KOPT-K1 (cell line): ENCODE measurements around the gene POU2AF1.

ENCODE experiments used
- H3K27ac ChIP-seq: fragments of 200-600 bp; sonication (generic); 2 replicates; pipeline ENCODE4 v1.5.1; 2016; ENCODE audit warnings: antibody characterized with exemption, mild to moderate bottlenecking, low read depth, low read length; ENCODE audit not compliant: poor library complexity, severe bottlenecking
- H3K36me3 ChIP-seq: fragments of 200-600 bp; sonication (generic); 2 replicates; pipeline ENCODE4 v1.5.1; 2017; ENCODE audit warnings: antibody characterized with exemption, mild to moderate bottlenecking, low read length, moderate library complexity; ENCODE audit not compliant: insufficient read depth
- H3K9me3 ChIP-seq: fragments of 200-600 bp; sonication (generic); 2 replicates; pipeline ENCODE4 v1.5.1; 2017; ENCODE audit warnings: antibody characterized with exemption, low read length, mild to moderate bottlenecking; ENCODE audit not compliant: insufficient read depth, poor library complexity, severe bottlenecking

Gene POU2AF1, protein sequence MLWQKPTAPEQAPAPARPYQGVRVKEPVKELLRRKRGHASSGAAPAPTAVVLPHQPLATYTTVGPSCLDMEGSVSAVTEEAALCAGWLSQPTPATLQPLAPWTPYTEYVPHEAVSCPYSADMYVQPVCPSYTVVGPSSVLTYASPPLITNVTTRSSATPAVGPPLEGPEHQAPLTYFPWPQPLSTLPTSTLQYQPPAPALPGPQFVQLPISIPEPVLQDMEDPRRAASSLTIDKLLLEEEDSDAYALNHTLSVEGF

DNA sequence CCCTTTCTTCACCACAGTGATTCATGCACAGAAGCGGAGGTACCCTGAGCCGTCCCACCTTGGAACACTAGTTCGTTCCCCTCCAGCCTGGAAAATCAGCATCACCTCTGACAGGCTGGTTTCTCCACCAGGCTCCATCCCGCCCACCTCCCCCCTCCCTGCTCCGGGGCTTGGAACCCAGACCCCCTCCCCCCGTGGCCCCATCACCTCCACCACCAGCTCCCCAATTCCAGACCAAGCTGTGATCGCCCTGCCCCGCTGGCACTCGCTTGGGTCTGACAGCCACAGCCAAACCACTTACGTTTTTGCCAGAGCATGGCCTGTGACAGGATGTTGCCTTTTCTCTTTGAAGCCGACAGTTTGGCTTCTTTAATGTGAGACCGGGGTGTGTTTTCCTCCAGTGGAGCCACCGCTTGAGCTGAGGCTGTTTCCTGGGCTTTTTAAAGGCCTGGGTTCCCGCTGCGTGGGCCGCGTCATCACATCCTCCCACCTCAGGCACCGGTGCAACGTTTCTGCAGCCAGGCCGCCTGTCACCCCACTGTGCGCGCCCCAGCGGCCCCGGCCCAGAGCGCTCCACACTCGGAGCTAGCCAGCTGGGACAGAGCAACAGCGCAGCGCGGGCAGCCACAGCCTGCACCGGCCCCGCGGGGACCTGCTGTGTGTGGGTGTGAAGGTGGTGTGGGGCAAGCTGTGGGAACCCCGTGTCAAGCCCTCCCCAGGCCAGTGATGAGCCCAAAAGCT, at the start of gene POU2AF1:
POU2AF1 (minus strand) TSS at position 415 of the 741 bp plus-strand sequence; CDS start at position 317, 98 bp downstream.
- Histone ChIP-seq H3K9me3 (no peaks in the 10 kb centered on the region), H3K36me3 (no peaks in the 10 kb centered on the region), H3K27ac (peak within 1 kb of the TSS; percentile 97)

DNA sequence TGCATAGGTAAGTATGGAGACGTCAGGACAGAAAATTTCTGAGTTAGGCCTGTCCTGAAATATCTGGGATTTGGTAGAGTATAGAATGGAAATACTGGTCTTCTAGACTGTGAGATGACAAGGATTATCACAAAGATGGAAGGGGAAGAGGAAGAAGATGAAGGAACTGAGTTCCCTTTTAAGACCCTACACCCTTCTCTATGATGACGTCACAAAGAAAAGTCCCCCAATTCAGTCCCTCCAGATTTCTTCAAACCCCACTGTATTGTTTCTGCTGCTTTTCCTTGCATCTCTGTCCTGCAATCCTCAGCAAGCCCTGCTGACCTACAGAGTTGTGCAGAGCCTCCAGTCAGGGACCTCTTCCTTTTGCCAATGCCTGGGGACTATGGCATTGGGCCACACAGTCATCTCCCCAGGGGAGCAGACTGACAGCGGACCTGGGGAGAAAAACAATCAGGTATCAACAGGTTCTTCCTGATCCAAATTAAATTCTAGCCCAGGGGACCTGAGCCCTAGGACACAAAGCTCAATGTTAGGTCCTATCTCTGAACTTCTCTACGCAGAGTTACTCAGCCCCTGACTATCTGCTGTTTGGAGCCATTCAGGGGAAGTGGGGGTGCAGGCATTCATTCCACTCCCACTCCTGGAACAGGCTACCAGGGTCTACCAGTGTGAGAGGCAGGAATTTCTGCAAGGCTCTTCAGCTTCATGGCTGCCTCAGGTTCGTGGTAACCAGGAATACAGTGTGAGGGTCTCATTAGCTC, 49.2 kb upstream of the POU2AF1 start:
- peak overlapping the region; percentile 54 for H3K27ac ChIP-seq
- H3K36me3 ChIP-seq: no peaks in the 10 kb centered on the region
- no peaks in the 10 kb centered on the region for H3K9me3 ChIP-seq

DNA sequence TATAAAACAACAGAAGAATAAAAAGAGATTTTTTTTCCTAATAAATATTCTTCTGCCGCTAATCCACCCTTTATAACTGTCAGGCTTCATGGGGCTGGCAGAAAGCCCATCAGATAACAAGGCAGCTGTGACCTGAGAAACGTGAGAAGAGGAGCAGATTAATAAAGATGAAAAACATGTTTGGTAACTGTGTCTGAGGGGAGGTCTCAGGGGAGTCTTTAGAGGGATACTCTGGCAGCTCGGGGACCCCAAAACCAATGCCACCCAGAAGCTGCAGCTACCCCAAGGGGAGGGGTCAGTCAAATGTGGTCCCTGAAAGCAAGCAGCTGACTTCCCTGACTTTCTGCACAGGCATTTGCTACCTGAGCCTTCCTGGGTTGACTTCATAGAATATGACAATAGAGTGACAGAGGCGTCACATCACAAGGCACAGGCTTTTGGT, 48.4 kb upstream of the POU2AF1 start:
- Histone ChIP-seq H3K36me3 (no peaks in the 10 kb centered on the region), H3K9me3 (no peaks in the 10 kb centered on the region), H3K27ac (peak overlapping the region; percentile 54)

DNA sequence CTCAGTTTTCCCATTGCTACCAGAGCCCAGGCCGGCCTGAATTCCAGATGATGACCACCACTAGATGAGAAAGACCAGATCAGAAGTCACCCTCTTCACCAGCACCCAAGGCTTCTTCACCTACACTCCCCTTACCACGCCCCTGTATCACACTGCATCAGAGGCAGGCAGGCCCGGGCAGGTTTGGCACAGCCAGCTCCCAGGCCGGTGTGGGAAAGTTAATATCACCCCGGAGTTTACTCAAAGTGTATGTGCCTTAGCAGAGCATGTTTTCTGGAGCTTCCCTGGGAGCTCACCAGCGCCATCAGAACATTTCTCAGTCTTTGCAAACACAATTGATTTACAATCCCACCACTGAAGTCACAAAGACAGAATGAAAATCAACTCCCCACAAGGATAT, 47.5 kb upstream of the POU2AF1 start:
- H3K9me3 ChIP-seq: no peaks in the 10 kb centered on the region
- H3K36me3 ChIP-seq: no peaks in the 10 kb centered on the region
- peak overlapping the region; percentile 54 for H3K27ac ChIP-seq

DNA sequence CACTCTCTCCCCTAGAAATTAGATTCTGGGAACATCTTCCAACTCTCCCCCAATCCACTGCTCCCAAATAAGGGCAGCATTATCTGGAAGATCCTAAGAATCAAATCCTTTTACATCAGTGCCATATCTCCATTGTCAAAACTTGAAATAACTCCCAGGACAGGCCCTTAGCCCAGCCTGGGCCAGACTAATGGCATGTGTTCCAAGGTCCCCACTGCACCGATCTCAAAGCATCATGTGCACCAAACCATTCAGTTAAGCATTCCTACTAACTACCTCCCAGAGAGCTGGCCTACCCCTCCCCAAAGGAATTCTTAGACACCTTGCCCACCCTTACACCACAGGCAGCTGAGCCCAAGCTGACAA, 44.2 kb upstream of the POU2AF1 start:
- Histone ChIP-seq H3K27ac (no peak overlapping the region), H3K36me3 (no peaks in the 10 kb centered on the region), H3K9me3 (no peaks in the 10 kb centered on the region)

DNA sequence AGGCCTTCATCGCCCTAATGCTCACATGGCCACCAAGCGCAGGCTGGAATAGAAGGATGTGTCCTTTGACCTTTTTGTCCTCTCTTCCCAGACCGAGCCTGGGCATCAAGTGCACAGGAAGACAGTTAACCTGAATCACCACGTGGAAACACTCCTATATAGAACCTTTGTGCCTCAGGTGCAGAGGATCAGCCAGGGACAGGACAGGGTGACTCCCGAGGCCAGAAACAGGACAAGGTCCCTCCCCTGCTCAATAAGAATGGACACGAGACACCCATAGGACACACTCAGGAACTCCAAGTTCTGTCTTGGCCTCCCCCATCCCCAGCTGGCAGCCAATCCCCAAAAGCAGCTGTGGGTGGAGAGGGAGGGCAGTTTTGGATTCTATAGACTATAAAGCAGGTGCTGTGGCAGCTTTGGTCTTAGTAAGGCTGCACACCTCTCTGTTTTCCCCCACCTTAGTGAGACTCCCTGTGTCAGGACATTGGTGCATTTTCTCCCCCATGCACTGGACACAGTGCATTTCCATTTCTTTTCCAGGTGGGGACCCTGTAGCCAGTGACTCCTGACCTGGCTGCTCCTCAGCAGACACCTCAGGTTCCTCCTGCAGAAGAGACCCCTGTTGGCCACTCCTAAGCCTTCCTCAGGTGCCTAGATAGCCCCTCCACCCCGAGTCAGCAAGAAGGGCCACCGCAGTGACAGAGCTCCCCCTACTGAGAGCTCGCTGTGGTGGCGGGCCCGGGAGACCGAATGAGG, 43.6 kb upstream of the POU2AF1 start:
- no peaks in the 10 kb centered on the region for H3K9me3 ChIP-seq
- no peaks in the 10 kb centered on the region for H3K36me3 ChIP-seq
- H3K27ac ChIP-seq: no peak overlapping the region

DNA sequence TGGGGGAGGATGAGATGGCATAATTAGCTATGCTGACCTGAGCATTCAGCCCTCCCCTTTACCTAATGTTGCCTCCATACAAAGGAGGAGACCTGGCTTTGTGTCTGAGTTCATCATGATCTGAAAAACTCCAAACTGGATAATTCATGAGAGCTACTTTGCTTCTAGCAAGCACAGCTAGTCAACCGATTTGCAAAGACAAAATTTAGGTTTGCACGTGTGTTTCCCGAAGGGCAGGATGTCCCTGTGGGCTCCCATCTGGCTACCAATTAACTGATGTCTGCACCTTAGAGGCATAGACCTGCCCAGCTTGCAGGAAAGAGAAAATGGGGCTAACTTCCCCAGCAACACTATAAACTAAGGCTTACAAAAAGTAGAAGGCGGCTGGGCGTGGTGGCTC, 42.2 kb upstream of the POU2AF1 start:
- Histone ChIP-seq H3K27ac (no peak overlapping the region), H3K36me3 (no peaks in the 10 kb centered on the region), H3K9me3 (no peaks in the 10 kb centered on the region)

DNA sequence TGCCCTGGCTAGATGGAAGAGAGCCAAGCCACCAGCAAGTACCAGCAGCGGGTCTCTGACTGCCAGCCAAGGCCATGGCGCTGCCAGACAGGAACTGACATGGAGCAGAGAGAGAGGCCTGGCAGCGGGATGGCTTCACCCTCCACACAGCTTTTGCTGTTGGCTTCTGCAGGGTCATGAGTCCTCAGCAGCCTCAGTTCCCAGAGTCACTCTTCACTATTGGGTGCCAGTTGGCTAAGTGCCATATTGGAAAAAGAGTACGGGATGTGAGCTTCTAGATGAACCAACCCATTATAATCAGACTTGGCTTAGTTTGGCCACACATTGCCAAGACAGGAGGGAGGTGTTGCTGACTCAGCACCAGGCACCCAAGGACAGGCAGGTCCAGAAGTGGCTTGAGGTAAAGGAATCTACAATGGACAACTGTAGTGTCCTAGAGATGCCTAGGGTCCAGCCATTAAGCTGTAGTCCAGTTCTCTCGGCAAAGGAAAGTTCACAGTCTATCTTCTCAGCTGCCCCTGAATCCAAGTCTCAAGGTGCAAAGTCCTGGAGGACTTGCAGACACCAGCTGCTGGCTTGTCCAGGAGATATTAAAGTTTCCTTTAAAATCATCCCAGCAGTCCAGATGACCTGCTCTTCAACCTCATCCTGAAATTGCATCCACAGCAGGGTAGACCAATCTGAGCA, 40.7 kb upstream of the POU2AF1 start:
- peak overlapping the region; percentile 63 for H3K27ac ChIP-seq
- H3K9me3 ChIP-seq: no peaks in the 10 kb centered on the region
- no peaks in the 10 kb centered on the region for H3K36me3 ChIP-seq

DNA sequence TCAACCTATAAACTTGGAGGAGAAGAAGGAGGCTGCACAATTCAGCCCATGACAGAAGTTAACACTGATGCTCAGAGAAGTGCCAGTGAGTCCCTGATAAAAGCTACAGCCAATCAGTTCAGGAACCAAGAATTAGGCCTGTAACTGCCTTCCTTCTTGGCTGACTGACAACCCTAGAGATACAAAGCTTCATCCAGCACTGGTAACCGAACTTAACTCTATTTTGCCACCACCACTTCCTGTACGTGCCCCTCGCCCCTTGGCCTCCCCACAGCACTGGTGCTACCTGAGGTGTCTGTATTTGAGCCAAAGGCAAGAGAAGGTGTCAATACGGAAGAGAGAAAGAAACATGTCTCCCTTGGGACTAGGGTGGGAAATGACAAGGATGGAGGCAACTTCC, 40.1 kb upstream of the POU2AF1 start:
- no peaks in the 10 kb centered on the region for H3K9me3 ChIP-seq
- no peaks in the 10 kb centered on the region for H3K36me3 ChIP-seq
- H3K27ac ChIP-seq: peak overlapping the region; percentile 63

DNA sequence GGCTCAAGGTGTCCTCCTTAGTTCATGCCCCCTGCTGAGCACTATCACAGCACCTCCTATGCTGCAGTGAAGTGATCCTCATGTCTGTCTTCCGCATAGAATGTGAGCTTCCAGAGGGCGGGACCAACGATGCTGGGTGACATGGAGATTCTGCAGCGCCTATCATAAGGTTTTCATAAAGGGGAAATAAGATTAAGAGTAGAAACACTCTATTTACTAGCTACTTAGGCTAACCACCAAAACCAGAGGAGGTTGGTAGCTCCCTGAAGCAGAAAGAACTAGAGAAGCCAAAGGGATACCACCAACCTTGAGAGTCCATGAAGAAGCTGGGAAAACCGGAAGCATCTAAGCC, 39.3 kb upstream of the POU2AF1 start:
- Histone ChIP-seq H3K27ac (peak overlapping the region; percentile 63), H3K36me3 (no peaks in the 10 kb centered on the region)

DNA sequence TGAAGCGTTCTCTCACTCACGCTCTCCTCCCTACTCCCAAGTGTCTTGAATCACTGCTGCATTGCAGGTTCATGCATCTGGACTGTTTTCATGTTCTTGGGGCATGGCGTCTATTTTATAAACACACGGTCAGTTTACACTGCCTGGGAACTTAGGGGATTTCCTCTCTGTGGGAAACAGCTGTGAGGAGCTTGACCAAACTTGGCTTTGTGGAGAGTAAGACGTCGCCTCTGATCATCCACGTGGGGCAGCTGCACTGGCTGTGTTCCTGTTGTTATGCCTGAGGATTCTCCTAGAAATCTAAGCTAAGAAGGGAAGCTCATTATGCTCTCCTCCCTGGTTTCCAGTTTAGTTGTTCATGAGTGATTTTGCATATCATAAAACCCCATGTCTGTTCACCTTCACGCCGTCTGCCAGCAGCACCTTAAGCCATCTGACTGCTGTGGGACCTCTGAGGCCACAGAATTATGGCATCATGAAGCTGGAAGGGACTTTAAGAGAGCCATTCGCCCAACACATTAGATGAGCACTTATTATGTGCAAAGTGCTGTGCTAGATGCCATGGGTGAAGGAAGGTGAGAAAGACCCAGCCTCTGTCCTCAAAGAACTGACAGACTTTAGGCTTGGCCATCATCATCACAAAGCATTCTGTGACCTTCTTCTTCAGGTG, 38.8 kb upstream of the POU2AF1 start:
- H3K27ac ChIP-seq: peak overlapping the region; percentile 63
- no peaks in the 10 kb centered on the region for H3K36me3 ChIP-seq
- H3K9me3 ChIP-seq: no peaks in the 10 kb centered on the region

More for the DNA sequence above, 39.3 kb upstream of the POU2AF1 start:
- no peaks in the 10 kb centered on the region for H3K9me3 ChIP-seq

DNA sequence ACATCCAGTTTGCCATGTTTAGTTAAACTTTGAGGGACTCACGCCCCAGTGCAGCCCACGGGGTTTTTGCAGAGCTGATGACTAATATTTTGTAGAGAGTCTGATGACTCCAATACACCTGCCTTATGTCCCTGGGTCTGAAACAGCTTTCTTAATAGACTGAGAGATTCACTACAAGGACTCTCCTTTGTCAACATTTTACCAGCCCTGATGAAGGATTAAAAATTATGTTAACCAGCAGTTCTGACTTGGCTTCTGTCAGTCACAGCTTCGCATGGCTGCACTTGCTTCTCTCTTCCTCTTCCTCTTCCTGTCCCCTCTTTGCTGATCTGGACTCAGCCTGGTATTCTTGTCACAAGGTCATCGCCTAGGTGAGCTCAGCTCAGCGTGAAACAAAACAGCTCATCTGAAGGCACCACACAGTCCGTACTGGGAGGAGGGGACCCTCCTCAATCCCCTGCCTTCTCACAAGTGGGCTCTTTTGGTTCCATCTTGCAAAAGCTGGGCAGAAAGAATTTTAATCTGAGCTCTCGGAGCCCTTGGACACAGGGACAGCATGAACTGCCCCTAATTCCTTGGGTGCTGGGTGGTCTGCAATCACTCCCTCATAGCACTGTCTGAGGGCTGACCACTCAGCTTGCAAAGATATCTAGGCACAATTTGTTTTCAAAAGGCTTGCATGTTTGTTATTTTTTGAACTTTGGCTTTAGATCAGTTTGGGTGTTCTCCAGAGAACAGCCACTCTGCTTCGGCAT, 38.1 kb upstream of the POU2AF1 start:
- Histone ChIP-seq H3K9me3 (no peaks in the 10 kb centered on the region), H3K27ac (peak overlapping the region; percentile 63), H3K36me3 (no peaks in the 10 kb centered on the region)

DNA sequence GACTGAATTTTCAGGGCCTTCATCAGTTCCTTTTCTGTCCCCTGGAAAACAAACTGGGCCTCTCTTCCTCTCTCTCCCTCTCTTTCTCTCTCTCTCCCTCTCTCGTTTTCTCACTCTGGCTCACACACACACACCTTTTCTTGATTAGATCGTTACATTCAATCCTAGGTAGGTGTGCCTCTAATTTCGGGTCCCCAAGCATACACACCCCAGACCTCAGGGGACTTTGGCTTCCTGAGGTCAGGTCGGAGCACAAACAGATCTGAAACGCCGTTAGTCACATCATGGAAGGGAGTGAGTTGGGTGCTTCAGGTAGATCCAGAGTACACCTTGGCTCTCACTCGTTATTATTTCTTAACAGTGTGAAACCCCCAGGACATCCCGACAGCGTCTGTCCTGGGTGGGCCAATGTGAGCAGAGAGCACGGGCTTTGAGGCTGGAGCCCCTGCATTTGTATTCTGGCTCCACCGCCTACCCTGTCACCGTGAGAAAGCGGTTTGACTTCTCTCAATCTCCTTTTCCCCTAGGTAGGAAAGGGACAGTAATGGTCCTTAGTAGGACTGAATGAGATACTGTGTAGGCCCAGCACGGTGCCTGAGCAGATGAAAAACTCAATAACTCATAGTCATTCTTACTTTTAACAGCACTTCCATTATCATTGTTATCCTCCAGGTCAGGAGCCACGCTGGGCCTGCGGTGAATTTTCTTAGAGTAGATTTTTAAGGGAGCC, 37.3 kb upstream of the POU2AF1 start:
- Histone ChIP-seq H3K36me3 (no peaks in the 10 kb centered on the region), H3K9me3 (no peaks in the 10 kb centered on the region), H3K27ac (peak overlapping the region; percentile 63)
